Activated CD4-positive, alpha-beta T cell treated with anti-CD3 and anti-CD28 coated beads, Interleukin-10, Interleukin-2, amounts not matched to agents 100 ng/mL and 50 ng/mL, durations not matched to agents 16 hours and 8 hours (primary cell): ENCODE results near the gene ATP6V0E1.
A peak's percentile ranks its signal among the peaks of the same experiment; 100 is the strongest.
"Not testable (repeated sequence)": the region's sequence is repeated elsewhere in the genome, so short reads cannot be mapped to it uniquely, and the experiment has no call there.

ENCODE experiments used
- DNase-seq: peaks from one replicate; pipeline ENCODE4 v3.0.0-alpha.2; 2020

The ATP6V0E1 gene

DNA sequence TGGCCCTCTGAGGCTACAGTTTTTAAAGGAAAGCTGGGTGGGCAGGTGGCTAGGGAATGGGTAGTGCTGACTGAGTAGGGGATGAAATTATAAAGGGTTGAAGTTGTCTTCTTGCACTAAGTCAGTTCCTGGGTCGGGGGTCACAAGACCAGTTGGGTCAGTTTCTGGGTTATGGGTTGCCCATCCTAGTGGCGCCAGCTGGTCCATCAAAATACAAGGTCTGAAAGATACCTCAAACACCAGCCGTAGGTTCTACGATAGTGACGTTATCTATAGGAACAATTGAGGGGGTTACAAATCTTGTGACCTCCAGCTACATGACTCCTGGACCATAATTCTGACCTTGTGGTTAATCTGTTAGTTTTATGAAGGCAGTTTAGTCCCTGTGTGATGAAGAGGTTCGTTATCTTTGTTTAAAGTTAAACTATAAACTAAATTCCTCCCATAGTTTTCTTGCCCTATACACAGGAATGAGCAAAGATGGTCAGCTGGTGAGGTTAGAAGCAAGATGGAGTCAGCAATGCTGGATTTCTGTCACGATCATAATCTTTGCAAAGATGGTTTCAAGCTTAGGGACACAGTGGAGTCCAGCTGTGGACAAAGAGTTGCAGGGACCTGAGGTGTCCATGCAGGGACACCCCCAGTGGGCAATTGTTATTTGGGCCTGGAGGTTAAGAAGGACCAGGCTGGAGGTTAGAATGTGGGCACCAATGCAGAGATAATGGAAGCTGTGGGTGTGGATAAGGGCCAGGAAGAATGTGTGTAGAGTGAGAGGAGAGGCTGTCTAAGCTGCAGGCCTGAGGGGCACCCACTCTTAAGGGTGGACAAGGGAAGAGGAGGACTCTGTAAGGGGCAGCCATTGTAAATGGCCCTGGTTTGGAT, 58.6 kb downstream of the ATP6V0E1 start:
- DNase-seq, result no peak

- no peak for DNase-seq
Measured at GRCh38 chr5:173042763-173043107, 59.2 kb downstream of the ATP6V0E1 start.

GRCh38 chr5:173045474-173045873, 61.9 kb downstream of the ATP6V0E1 start:
- no peak for DNase-seq

DNA sequence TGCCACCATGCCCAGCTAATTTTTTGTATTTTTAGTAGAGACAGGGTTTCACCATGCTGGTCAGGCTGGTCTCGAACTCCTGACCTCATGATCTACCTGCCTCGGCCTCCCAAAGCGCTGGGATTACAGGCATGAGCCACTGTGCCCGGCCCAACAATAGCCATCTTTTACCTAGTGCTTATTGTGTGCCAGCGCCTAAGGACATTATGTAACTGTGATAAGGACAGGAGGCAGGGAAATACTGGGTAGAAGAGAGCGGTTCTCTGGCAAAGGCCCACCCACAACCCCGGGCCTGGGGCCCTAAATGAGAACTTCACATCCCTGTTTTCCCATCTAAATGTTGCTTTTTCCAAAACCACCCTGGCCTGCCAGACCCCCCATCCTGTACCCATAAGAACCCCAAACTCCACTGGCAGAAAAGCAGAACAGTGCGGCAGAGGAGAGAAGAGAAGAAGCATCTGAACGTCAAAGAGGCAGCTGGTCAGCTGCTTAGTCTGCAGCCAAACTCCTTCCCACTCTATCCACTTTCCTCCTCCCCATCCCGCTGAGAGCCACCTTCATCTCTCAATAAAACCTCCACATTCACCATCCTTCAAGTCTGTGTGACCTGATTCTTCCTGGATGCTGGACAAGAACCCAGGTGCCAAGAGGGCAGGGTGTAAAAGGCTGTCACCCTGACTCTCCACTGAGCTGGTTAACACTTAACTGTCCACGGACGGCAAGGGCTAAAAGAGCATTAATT, 63.7 kb downstream of the ATP6V0E1 start:
- DNase-seq, result not testable (repeated sequence)

DNA sequence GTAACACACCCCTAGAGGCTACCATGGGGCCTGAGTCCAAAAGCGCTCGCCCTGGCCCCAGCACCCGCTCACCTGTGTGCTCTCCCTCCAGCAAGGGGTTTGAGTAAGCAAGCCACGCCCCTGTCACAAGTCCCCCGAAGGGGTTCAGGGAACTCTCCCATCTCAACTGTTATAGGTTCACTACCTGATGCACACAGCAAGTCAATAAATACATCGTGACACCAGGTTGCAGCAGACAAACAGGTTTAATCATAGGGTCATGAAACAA, 64.2 kb downstream of the ATP6V0E1 start:
- DNase-seq, result no peak

GRCh38 chr5:173050791-173051190, 67.2 kb downstream of the ATP6V0E1 start:
- no peak for DNase-seq

DNA sequence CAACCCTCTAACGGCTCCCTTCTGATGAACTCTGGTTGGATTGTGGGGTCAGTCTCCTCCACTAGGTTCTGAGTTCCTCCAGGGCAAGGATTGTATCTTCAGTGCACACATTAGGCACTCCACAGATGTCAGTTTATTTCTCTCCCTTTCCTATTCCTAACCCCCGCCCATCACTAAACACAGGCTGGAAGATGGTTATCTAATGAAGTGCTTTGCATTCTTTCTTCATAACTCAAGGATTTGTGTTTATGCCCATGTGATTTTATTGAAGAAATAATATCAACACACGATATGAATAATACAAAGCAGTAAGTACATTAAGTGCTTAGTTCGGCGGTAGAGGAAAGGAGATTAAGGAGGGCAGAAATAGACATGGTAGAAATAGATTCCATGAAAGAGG, 68.2 kb downstream of the ATP6V0E1 start:
- DNase-seq, result no peak

DNA sequence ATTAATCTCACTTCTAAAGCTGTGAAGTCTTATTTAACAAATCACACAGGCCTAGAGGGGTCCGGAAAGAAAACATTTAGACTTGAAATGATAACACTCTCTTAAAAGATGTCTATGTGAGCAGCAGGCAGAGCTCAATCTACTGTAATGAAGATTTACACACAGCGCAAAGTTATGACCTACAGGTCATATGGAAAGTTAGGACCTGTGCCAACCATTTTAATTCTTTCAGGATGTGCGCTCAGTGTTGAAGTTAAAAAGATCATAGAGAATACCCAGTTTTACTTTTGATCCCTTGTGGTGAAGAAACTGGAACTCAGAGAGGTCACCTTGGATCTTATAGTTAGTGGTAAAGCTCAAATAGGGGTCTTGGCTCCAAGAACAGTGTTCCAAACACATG, 69.5 kb downstream of the ATP6V0E1 start:
- no peak for DNase-seq

DNA sequence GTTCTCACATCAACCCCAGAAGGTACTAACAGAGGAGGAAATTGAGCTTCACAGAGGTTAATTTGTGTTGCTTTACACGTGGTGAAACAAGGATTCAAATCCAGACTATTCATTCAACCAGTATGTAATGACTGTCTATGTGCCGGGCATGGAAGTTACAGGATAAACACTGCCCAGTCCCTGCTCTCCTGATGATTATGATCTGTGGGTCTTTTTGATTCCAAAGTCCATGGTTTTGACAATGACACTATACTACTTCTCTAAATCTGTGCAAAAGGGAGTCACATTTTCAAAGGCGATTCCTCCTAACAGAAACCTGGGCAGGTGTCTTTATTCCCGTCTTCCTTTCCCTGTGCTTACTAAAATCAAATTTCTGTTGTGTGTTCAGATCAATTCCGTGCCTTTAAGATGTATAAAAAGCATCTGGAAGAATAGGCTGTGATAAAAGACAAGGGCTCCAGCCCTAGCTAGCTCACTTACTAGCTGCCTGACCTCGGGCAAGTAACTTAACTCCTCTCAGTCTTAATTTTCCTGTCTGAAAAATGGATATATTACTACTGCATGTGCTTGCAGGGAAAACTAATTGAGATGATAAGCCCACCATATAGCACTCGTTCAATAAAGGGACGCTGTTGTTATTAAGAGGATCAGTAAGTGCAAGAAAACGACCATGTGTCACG, 71.6 kb downstream of the ATP6V0E1 start:
- no peak for DNase-seq

GRCh38 chr5:173055722-173055982, 72.1 kb downstream of the ATP6V0E1 start:
- DNase-seq, result no peak

DNA sequence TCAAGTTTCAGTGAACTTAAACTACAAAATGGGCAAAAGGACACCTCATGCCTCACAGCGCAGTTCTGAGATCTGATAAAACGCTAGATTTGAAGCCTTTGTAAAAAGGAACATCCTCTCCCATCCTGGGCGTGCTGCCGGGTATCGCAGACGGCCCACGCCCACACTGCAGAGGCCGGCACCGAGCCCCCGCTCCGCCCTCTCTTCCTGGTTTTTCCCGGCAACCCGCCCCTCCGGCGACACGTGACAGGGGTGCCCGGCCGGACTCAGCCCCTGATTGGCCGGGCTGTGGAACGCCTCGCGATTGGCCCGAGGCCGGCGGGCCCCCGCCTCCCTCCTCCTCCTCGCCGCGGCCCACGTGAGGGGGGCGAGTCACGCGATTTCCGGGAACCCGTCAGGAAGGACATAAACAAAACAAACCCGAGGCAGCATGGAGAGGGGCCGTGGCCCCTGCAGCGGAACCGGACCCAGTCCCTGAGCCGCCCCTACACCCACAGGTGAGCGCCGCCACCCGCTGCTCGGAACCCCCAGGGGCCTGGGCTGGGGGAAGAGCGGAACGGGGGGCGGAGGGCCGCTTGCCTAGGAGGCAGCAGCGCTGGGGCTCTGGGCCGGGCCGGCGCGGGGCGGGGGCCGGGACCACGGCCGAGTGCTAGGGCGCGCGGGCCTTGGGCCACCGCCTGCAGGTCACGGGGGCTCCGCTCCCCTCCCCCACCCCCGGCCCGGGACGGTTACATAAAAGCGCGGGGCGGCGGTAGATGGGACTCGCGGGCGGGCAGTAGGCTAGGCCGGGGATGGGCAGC, 72.6 kb downstream of the ATP6V0E1 start, which contains the start of gene CREBRF:
Gene CREBRF (plus strand): TSS at position 370 of the 800 bp plus-strand sequence. CDS start 24,424 bp downstream, outside the sequence.
- peak; percentile 99 for DNase-seq

GRCh38 chr5:173056783-173057061, 73.2 kb downstream of the ATP6V0E1 start:
- DNase-seq, result no peak

- DNase-seq, result peak; percentile 98
Measured at GRCh38 chr5:173057062-173057924, 73.7 kb downstream of the ATP6V0E1 start.

GRCh38 chr5:173062141-173062540, 78.6 kb downstream of the ATP6V0E1 start:
- no peak for DNase-seq

DNA sequence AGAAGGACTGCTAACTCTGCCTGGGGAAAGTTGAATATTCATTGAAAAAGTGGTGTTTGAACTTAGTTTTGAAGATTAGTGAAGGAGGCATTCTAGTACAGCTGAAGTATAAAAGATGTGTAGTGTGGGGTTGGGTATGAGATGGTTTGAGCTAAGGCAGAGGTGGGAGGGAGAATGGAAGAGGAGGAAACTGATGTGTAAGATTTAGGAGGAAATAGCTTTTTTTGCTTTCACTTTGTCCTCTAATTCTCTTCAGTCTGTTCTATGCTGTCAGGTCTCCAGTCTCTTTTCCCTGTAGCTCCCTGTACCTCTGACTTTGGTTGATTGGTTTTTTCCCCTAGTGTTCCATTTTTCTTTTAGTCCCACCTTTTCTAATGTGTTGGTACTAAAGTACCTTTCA, 81.6 kb downstream of the ATP6V0E1 start:
- DNase-seq, result peak; percentile 9

- DNase-seq, result no peak
Measured at GRCh38 chr5:173069671-173070070, 86.1 kb downstream of the ATP6V0E1 start.

- no peak for DNase-seq
Measured at GRCh38 chr5:173075137-173075843, 91.7 kb downstream of the ATP6V0E1 start.

DNA sequence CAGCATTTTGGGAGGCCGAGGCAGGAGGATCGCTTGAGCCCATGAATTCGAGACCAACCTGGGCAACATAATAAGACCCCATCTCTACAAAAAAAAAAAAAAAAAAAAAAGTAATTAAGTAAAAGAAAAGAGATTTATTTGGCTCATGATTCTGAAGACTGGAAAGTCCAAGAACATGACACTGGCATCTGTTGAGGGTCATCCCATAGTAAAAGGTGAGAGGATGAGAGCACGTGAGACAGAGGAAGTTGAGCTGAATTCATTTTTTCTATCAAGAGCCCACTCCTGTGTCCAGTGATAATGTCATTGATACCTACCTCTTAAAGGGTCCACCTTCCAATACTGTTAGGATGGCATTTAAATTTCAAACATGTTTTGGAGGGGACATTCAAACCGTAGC, 92.4 kb downstream of the ATP6V0E1 start:
- DNase-seq, result no peak

GRCh38 chr5:173076471-173076870, 92.9 kb downstream of the ATP6V0E1 start:
- DNase-seq, result not testable (repeated sequence)

- no peak for DNase-seq
Measured at GRCh38 chr5:173078878-173079277, 95.3 kb downstream of the ATP6V0E1 start.
